ENCODE results near the gene DCAF12.

Gene DCAF12

GRCh38 chr9:34125681-34126206 is 754 bp downstream of the DCAF12 start:
- DNase-seq (ENCODE audit: low spot score), result no peak

DNA sequence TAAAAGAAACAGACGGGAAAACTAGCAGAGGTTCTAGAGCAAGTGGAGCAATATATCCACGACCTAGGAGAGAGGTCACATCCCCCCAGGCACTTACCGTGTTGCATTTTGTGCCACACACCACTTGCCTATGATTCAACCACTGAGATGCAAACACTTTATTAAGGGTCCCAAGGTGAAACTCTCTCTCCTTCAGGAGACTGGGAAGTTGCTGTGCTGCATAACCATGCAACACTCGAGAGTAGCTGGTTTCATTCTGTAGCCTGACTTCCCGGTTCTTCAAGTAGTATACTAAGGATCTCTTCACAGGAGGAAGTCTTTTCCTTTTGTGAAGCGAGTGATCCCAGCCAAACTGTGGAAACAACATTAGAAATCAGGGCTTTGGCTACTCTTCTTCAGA is 1.6 kb downstream of the DCAF12 start:
- no peak for DNase-seq (ENCODE audit: low spot score)

- DNase-seq (ENCODE audit: low spot score), result no peak
Measured at GRCh38 chr9:34124099-34124498, 2.4 kb downstream of the DCAF12 start.

DNA sequence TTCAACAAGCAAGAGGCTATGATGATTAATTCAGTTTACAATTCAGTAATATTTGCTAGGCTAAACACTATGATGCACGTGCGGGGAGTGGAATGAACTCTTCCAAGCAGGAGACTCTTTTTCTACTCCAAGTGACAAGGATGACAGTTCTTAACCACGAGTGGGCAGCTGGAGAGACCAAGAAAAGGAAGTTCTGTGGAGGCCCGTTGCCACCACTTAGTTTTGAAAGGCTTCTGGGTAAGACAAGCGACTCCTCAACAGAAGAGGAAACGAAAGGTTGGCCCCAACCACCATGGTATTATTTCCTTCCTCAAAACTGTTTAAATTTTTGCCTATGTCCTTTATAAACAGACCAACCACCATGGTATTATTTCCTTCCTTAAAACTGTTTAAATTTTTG is 2.8 kb downstream of the DCAF12 start:
- DNase-seq (ENCODE audit: low spot score), result no peak

- no peak for DNase-seq (ENCODE audit: low spot score)
Measured at GRCh38 chr9:34121996-34122395, 4.5 kb downstream of the DCAF12 start.

DNA sequence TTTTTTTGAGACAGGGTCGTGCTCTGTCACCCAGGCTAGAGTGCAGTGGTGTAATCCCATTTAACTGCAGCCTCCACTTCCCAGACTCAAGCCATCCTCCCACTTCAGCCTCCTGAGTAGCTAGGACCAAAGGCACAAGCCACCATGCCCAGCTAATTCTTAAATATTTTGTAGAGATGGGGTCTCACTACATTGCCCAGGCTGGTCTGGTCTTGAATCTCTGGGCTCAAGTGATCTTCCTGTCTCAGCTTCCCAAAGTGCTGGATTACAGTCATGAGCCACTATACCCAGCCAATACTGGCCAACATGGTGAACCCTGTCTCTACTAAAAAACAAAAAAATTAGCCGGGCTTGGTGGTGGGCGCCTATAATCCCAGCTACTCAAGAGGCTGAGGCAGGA is 6.8 kb downstream of the DCAF12 start:
- no peak for DNase-seq (ENCODE audit: low spot score)

DNA sequence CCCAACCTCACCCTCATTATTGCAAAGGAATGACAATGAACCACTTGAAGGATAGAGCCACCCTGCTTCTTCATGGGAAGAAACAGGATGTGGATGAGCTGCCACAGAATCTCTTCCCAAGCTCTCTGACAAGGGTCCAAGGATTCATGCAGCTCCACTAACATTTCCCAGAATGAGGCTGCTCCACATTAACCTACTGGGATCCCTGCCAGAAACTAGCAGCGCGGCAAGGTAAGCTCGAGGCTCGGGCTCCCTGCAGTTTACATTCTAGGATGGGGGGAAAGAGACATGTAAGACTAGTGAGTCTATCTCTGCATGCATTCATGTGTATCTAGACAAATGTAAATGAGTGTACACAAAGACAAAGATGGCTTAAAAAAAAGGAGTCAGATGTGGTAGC is 12.1 kb downstream of the DCAF12 start:
- DNase-seq (ENCODE audit: low spot score), result peak; percentile 79

DNA sequence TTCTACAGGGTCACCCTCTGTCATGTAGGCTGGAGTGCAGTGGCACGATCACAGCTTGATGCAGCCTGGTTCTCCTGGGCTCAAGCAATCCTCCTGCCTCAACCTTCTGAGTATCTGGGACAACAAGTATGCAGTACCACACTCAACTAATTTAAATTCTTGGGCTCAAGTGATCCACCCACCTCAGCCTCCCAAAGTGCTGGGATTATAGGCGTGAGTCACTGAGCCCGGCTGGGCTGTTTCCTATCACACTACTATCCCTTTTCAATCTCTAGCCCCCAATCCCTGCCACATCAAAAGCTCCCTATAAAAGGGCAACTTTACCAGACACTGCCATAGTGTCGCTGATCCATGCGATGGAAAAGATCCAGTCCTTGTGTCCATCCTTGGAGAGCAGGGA is 20.4 kb downstream of the DCAF12 start:
- DNase-seq (ENCODE audit: low spot score), result no peak

DNA sequence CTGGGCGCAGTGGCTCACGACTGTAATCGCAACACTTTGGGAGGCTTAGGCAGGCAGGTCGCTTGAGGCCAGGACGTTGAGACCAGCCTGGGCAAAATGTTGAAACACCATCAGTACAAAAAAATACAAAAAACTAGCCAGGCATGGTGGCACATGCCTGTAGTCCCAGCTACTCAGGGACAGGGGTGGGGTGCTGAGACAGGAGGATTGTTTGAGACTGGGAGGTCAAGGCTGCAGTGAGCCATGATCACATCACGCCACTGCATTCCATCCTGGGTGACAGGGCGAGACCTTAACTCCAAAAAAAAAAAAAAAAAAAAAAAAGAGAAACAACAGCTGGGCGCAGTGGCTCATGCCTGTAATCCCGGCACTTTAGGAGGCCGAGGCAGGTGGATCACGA is 23.7 kb downstream of the DCAF12 start:
- DNase-seq (ENCODE audit: low spot score), result no peak

GRCh38 chr9:34098307-34098706 is 28.2 kb downstream of the DCAF12 start:
- no peak for DNase-seq (ENCODE audit: low spot score)

DNA sequence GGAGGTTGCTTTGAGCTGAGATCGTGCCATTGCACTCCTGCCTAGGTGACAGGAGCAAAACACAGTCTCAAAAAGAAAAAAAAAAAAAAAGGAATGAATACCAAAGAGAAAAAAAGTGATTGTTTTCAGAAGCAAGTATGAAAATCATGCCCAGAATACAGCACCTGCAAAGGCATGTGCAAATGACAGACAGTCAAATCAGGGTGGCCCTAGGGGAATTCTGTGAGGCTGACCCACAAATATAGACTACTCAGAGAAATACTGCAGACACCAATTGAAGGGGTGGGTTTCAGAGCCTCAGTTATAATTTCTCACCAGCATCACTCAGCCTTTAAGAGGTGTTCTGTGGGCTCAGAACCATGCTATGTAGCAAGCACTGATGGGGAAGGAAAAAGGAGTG is 28.6 kb downstream of the DCAF12 start:
- DNase-seq (ENCODE audit: low spot score), result no peak

DNA sequence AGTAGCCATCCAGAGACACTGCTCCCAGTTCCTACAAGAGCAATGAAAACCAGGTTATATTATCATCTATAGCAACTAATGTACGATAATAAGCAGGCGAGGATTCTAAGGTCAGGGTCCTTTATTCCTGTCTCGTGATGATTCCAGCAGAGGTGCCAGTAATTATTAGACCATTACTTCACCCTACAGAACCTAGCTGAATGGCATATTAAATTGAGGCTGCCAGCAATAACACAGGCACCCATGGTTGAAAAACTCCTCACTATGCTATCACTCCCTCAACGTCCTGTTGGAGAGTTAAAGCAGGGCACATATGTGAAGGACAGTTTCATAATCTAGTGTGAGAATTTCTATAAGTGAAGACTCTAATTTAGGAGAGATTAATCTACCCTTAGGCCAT is 29.7 kb downstream of the DCAF12 start:
- DNase-seq (ENCODE audit: low spot score), result no peak

GRCh38 chr9:34093578-34093977 is 32.9 kb downstream of the DCAF12 start:
- no peak for DNase-seq (ENCODE audit: low spot score)

DNA sequence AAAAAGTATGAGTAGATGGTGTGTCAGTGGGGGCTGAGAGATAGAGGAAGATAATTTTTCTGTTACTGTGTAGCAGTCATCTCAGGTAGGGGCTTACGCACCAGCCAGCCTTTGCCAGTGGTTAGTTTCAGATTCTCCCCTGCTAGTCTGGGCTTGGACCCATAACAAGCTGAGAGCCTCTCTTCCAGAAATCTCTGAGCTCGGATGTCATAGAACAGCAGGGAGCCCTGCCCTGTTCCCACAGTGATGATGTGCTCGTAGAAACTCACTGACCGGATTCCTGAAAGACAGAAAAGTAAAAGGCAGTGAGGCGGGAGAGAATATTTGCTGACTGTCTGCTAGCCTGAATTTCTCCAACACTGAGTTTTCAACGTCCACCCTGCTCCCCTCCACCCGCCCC is 37.2 kb downstream of the DCAF12 start:
- DNase-seq (ENCODE audit: low spot score), result no peak

GRCh38 chr9:34087370-34087769 is 39.1 kb downstream of the DCAF12 start:
- no peak for DNase-seq (ENCODE audit: low spot score)

GRCh38 chr9:34086864-34087263 is 39.6 kb downstream of the DCAF12 start:
- no peak for DNase-seq (ENCODE audit: low spot score)

GRCh38 chr9:34085581-34086500 is 40.7 kb downstream of the DCAF12 start:
- DNase-seq (ENCODE audit: low spot score), result no peak

GRCh38 chr9:34084562-34084961 is 41.9 kb downstream of the DCAF12 start:
- peak; percentile 29 for DNase-seq (ENCODE audit: low spot score)

GRCh38 chr9:34079181-34079580 is 47.3 kb downstream of the DCAF12 start:
- DNase-seq (ENCODE audit: low spot score), result no peak

- DNase-seq (ENCODE audit: low spot score), result no peak
Measured at GRCh38 chr9:34072868-34073590, 53.5 kb downstream of the DCAF12 start.

- DNase-seq (ENCODE audit: low spot score), result no peak
Measured at GRCh38 chr9:34072410-34072809, 54.1 kb downstream of the DCAF12 start.

GRCh38 chr9:34070606-34071324 is 55.7 kb downstream of the DCAF12 start:
- no peak for DNase-seq (ENCODE audit: low spot score)
